GM21423 (cell line): Measurements from ENCODE around the gene PRRX1.

Experiments used
- ATAC-seq: cut with Tn5 transposase; IDR thresholded peaks from one replicate; pipeline ENCODE4 v1.9.1; 2021; ENCODE audit warnings: mild to moderate bottlenecking, moderate library complexity; ENCODE audit not compliant: unreplicated experiment

Gene PRRX1

DNA sequence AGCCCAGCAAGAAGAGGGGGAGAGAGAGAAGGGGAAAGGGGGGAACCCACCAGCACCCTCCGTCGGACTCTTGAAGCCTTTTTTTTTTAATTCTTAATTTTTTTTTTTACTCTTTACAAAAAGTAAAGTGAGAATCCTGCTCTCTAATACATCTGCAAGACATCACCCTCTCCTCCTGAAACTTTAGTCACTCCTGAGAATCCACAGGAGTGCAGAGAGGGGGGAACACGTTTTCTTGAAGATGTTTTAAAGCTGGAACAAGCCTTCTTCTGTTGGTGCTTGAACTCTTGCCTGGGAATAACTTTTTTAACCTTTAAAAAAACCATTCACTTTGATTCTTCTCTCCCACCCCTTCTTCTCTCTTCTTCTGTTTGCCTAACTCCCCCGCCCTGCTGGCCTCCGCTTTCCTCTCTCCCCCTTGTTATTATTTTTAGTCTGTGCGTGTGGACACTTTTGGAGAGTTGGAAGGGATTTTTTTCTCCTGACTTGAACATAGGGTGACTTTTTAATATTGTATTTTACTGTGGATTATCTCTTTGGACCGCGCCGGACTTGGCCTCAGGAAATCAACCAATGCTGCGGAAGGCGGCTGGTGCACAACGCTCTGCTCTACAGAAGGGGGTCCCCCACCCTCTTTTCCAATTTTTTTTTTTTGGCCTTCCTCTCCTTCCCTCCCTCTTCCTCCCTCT lies 383 bp upstream of the PRRX1 start:
- ATAC-seq, result no peak

DNA sequence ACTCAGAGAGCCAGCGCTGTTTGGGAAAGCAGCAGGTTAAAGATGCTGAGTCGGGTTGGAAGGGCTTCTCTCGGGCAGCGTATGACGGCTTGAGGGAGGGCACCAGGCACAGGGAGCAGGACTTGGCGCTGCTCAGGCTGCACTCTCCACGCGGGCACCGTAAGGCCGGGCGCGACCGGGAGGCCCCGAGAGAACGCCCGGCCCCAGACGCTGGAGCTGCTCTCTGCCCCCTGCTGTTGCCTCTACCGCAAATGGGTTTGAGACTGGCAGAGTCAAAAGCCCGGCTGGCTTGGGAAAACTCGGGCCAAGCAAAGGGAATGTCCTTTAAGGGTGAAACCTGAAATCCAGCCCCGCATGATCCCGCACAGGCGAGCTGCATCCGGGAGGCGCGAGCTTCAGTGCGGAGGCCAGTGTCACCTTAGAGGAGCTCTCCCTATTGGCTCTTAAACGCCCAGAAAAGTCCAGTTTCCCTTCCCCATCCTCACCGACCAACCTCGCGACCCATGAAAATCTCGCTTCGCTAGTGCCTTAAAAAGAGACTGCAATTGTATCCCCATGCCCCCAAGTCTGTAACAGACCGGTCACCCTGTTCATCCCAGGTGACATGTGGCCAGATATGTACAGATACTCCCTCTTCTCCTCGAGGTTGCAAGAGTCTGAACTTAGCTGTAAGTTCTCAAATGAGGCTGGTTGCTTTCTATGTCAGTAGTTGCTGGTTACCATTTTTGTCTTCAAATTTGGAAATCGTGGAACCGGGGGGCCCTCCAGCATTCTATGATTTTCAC lies 1.1 kb downstream of the PRRX1 start:
- no peak for ATAC-seq

DNA sequence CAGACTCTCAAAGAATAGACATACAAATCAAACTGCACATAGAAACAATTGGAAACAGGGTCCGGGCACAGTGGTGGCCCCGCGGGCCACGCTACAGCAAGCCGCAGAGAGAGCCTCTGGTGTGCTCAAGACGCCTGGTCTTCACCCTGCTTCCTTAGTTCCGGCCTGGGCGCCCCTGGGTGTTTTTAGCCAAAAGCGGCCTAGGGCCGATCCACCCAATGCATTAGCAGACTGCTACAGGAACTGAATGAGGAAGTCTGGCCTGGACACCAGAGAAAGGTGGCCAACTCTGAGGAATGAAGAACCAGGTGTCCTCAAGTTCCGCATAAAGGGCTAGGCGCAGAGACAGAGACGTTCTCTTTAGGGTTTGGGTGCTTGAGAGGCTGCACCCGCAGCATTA lies 1.7 kb downstream of the PRRX1 start:
- no peak for ATAC-seq

DNA sequence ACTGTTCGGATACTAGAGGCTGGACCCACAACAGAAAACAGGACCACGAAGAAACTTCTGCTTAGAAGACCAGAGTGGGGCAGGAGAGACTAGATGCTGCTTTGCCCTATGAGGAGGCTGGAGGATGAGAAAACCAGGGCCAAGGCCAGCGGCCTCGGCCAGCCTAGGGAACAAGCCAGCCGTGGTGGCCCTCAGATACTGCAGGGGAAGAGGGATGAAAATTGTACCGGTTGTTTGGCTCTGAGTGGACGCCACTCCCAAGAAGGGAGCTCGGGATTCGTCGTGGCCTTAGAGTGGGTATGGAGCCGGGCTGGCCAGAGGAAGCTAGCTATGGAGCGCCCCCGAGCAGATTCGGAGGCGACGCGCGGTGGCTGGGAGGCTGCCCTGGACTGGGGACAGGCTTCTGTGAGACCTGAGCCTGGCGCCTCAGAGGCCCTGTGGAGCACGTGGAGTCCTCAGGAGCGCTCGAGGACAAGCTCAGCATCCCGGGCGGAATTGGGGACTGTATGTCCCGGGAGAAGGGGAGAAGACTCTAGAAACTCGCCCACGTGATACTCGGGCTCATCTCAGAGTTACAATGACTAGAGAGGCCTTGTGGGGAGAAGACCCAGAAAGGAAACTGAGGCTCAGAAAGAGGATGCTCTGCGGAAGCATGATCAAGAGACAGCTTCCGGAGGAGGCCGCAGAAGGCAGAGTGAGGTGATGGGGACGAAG lies 2.8 kb downstream of the PRRX1 start:
- no peak for ATAC-seq

DNA sequence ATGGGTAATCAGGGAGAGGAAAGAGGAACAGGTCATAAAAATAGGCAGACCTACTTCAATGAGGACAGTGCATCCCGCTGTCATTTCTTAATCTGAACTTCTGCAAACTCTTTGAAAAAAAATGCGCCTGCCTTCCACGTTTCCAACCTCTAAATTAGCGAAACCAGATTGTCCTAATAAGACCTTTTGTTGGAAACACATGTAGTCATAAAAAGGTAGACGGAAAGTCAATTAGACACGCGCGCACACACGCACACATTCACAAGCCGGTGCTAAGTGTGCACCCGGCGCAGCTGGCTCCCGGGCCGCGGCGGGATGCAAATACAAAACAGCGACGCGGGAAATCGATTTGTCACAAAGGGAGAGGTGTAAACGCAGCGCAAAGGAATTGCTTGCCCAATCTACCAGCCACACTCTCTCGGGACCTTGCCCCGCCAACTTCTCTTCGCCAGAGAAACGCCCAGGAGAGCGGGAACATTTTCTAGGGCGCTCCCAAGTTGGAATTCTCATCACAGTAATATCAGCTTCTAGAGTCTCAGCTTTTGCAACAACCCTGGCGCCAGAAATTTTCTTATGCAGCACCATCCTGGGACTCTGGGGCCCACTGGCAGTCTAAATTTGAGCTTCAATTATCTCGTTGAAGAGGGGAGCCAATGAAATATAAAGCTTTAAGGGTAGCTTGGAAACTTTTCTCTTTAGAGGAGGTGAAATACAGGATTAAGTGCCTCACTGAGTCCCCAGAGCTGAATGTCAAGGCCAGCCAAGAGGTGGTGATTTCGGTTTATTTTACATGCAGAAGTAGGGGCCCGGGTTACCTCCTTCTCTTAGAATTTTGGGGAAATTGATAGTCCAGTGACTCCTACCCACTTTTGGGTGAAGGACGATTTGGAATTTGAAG lies 4.5 kb downstream of the PRRX1 start:
- ATAC-seq, result no peak

DNA sequence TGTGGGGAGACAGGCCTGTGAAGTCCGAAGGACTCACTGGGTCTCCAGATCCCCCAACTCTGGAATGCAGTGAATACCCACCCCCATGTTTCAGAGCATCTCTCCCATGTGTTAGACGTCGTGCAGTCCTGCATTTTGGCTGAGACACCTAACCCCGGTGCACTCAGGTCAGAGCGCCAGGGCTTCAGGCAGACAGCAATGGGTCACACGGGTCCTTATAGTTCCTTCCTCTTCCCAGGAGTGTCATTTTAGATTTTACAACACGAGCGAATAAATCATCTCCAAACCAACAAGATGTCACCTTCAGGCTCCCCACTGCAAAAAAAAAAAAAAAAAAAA lies 5.1 kb downstream of the PRRX1 start:
- ATAC-seq, result no peak

DNA sequence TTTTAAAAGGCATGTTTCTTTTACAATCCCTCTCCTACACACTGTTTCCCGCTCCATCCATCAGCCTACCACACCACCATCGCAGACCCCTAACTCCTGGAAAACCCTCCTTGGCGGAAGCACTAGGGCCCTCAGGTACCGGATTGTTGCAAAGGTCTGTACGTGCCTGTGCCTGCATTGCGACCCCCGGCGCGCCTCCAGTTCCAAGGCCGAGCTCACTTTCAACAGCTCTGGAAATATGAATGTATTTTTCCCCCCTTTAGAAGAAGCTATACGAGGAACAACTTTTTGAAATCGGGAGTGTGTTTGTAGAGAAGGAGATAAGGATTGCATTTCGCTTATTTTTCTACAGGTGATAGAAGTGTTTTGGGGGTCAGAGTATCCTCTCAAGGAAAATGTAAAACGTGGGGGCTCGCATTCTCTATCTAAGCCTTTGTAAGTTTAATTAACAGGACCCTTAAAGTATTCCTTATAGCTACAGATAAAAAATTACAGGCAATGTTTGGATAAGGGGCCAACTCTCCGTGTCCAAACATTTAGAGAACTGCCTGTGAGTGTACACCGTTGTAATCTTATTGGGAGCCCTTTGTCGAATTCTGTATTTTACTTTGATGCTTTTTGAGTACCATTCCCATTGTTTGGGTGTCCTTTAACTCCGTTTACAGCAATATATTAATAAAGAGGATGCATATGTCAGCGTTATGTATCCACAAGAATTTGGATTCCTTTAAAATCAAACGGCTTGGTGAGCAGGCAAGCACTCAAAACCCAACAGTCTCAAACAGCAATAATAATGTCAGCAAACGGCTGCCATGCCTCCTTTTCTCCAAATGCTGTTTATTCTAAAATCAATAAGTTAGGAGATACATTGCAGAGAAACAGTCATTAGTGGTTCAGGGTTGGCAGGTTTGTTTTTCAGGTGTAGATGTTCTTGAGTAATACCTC lies 5.9 kb downstream of the PRRX1 start:
- no peak for ATAC-seq

DNA sequence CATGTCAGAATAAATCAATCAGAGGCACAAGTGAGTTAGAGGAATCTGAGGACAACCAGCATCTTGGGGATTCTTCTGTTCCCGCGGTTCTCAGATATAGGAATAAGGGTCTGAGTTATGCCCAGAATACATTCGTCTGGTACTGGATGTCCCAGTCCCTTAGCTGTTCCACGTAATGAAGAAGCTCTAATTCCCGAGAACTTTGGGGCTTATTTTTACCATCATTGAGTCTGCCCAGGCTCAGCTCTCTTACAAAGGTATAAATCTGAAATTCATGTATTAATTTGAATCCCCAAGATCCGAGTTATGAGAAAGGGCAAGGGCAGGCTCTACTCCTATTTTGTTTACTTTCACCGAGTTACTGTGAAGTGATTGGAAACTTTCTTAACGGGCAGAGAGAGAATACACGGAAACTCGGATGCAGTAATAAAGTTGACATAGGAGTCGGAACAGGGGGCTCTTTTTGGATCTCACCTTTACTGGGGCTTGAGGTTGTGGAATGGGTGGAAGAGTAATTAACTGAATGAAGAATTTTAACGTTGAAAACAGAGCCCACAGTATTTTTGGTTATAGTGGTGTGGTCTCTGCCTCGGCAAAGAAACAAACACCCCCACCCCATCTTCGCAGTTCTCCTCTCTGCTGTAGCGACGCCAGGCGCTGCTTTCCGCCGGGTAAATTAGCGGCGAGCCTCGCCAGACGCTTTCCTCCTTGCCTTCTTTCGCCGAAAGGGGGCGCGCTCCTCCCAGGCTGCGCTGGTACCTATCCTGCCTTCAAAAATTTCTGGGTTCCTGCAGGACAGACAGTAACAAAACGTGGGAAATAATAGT lies 7.1 kb downstream of the PRRX1 start:
- no peak for ATAC-seq

DNA sequence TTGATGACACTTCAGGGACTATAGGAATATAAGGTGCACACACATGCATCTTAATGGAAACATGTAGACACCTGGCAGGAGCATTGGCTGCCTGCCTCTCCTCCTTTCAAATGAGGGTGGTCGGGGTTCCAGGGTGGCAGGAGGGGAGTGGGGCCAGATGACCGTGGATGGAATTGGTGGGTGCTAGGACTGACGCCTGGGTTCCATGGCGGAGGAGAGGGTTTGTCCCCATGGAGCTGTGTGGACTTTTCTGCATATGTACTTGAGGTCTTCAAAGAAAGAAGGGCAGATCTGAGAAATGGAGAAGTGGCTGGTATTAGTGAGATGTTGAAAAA lies 7.7 kb downstream of the PRRX1 start:
- no peak for ATAC-seq

DNA sequence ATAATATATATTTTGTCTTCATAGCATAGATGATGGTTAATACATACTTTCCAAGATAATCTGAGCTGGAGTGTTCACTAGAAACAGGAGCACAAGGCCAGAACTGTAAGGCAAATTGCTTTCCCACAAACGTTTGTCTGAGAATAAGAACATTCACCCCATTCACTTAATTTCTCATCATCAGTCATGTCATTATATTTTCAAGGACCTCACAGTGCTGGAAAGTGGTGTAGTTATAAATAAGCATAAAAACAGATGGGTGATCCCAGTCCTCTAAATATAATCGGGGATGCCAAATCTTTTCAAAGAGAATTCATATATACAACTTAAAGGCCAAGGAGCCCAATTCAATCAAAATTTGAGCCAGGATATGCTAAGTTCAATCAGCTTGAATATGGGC lies 8.4 kb downstream of the PRRX1 start:
- ATAC-seq, result no peak

DNA sequence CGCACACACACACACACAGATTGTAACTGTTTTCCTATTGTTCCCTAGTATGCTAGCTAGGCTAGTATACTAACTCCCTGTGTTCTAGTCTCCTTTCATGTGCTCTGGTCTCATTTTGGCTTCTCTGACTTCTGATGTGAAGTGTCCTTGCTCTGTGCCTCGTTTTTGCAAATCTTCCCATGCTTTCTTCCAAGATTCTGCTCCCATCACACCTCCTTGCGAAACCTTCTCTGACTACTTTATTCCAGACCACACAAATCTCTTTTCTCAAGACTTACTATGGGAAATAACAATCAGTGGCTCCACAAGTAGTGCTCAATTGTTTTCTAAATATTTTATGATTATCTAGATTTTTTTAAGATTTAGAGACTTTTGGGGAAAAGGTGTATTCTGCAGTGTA lies 10.3 kb downstream of the PRRX1 start:
- ATAC-seq, result no peak

DNA sequence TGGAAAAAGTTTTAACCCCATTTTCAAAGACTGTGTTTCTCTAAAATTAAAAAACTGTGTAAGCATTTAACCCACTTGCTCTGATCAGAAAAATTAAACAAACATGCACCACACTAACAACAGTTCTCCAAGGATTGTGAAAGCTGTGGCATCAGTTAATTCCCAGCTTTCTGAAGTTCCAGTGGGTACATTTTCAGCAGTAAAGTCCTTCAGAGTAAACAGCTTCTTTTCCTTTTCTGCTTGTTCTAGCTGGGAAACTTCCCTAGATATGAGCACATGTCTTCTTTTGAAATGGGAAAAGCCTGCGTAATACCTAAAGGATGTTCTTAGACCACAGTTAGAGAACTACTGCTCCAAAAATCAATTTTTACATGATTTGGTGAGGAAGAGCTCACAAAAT lies 11.1 kb downstream of the PRRX1 start:
- no peak for ATAC-seq

DNA sequence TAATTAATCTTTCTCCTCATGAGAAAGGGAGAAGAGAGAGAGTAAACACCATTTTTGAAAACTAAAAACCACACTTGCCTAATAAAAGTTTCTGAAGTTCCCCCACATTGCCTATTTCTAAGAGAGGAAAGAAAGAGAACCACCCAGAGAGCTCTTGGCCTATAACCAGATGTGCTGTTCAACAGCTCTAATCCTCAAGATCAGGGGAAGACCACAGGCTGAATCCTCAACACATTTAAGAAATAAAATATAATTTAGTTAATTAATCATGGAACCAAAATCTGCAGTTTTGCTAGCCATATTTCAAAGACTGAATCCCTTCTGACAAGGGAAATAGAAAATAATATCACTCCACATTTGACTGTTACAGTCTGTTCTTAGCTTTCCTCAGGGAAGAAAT lies 11.9 kb downstream of the PRRX1 start:
- ATAC-seq, result no peak

DNA sequence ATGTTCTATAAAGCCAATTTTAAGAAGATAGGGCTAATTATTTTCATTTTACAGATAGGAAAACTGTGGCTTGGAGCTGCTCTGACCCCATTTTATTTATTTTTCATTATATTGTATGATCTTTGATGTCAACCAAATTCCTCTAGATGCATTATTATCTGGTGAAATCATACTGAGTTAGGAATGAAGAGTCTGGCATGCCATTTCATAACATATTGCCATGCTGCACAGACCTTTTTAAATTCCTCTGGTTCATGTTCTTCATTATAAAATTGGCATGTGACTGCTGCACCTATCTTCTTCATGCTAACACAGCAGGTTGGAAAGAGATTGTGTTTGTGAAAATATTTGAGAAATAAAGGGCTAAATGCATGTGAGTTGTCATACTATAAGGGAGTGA lies 12.7 kb downstream of the PRRX1 start:
- ATAC-seq, result no peak

DNA sequence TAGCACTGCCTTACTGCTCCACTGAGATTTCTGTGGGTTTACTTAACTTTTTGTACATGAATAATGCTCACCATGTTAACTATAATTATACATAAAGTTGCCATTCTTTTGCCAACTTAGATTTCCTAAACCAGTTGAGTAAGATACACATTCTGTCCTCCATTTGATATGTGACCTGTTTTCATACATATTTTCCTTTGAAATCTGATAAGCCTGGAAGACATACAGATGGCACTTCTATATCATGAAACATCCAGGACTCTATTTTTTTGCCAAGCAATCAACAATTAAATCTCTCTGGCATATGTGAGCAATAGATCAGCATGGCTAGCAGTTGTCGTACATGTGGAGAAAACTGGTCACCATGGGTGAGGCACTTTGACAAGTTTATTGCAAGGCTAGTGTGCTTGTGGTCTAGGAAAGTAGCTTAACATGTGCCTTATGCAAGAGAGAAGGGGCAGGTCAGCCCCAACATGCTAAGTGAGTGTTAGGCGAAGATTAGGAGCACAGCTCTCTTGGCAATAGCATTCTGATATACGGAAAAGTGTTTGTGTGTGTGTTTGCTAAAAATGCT lies 14.2 kb downstream of the PRRX1 start:
- ATAC-seq, result no peak

DNA sequence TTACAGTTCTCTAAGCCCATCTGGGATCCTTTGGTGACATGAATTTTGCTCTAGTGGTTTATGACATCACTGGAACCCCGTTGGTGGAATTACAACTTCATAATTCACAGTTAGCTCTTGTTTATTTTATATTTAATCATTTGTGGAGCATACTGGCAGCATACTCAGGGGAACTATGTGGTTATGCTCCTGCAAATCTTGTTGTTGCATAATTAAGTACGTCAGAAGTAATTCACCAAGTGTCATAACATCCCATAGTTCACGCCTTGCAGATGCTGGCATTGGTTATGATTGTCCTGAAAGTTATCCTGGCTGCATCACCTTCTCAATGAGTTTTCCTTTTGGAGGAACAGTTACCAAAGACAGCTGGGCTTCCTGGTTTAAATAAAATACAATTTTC lies 16.5 kb downstream of the PRRX1 start:
- no peak for ATAC-seq

DNA sequence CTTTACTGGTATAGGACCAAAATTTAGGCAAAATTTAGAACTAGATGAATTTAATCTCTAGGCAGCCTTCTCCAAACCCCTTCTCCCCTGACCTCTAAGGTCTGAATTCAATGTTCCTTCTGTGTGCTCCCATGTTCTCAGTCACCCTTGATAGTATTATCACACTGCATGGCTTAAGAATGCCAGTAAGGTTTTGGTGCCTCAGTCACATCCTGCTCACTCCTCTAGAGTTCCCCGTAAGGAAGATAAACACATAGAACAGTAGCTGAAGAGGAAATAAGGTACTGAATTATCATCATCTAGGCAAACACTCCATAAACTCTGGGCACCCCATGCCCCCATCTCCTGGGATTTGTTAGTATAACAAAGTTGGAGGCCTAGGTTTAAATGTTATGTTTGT lies 18.2 kb downstream of the PRRX1 start:
- no peak for ATAC-seq

DNA sequence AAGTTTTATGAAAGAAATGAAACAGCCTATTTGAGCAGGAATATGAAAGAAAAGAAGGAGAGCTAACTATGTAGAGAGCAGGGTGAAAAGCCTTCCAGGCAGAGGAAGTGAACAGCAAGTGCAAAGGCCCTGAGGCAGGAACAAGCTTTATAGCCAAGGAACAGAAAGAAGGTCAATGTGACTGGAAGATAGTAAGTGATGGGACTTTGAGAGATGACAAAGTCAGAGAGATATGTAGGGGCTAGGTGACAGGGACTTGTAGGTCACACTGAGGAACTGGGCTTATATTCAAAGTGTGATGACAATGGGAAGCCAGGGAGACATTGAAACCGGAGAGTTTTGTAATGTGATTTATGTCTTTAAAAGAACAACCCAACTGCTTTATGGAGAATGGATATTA lies 18.9 kb downstream of the PRRX1 start:
- ATAC-seq, result no peak

DNA sequence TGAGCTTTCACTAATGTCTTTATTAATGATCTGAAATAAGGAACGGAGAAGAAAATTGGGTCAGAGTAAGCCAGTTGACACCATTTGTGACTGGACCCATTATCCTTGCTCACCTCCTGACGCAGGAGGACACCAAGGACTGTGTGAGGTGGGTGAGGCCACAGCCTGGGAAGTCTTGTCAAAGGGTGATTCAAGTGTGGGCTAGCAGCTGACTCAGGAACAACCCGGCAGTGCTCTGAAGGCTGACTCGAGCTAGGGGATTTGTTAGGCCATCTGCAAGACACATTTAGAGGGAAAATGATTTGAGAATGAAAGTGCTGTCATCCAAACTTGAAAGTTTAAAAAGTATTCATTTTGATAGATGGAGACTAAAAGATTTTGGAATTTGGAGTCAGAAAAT lies 21.2 kb downstream of the PRRX1 start:
- no peak for ATAC-seq
